AG09309 (cell line): ENCODE data around the gene LCP2.

Source experiments
- DNase-seq: peaks from one replicate; pipeline ENCODE4 v3.0.0-alpha.2; 2010; ENCODE audit warnings: low read depth
- H3K4me3 ChIP-seq: 2 replicates; pipeline ENCODE4 v1.5.1; 2011; ENCODE audit warnings: mild to moderate bottlenecking, low read depth, low read length, moderate library complexity; ENCODE audit not compliant: control insufficient read depth
- CTCF ChIP-seq: IDR thresholded peaks from 2 replicates; pipeline ENCODE4 v1.5.1; 2011; ENCODE audit warnings: mild to moderate bottlenecking, low read depth, low read length, inconsistent platforms; ENCODE audit not compliant: insufficient read depth, control insufficient read depth; ENCODE audit errors: missing control alignments

Gene LCP2

GRCh38 chr5:170235876-170236864 lies 61.4 kb downstream of the LCP2 start:
- no peak for TF ChIP-seq CTCF
- no peak for DNase-seq
- H3K4me3 ChIP-seq, result no peak overlapping the region

GRCh38 chr5:170233358-170233892 lies 64.2 kb downstream of the LCP2 start:
- DNase-seq, result no peak
- H3K4me3 ChIP-seq, result no peak overlapping the region
- no peak for TF ChIP-seq CTCF

- no peak within 1 kb of the TSS for H3K4me3 ChIP-seq
- no peak for DNase-seq
- no peak for TF ChIP-seq CTCF
Observed at GRCh38 chr5:170232786-170233185, 64.8 kb downstream of the LCP2 start, which contains the start of gene C5orf58. Gene C5orf58 (plus strand): TSS chr5:170232985. CDS start chr5:170234977, 1,992 bp downstream.

- H3K4me3 ChIP-seq, result no peak overlapping the region
- TF ChIP-seq CTCF, result no peak
- DNase-seq, result no peak
Observed at GRCh38 chr5:170228762-170229435, 68.7 kb downstream of the LCP2 start.

GRCh38 chr5:170226661-170227060 lies 70.9 kb downstream of the LCP2 start:
- no peak for DNase-seq
- H3K4me3 ChIP-seq, result no peak overlapping the region
- TF ChIP-seq CTCF, result no peak

- TF ChIP-seq CTCF, result no peak
- no peak for DNase-seq
- H3K4me3 ChIP-seq, result no peak overlapping the region
Observed at GRCh38 chr5:170226129-170226615, 71.4 kb downstream of the LCP2 start.
